NCI-H1092 treated with DMSO at 0.1 percent for 48 hours (cell line): ENCODE data around the gene ACAP1.

Experiments used
- DNase-seq: peaks from one replicate; lab custom pipeline; 2025; lab: John Stamatoyannopoulos, UW

ACAP1 gene

DNA sequence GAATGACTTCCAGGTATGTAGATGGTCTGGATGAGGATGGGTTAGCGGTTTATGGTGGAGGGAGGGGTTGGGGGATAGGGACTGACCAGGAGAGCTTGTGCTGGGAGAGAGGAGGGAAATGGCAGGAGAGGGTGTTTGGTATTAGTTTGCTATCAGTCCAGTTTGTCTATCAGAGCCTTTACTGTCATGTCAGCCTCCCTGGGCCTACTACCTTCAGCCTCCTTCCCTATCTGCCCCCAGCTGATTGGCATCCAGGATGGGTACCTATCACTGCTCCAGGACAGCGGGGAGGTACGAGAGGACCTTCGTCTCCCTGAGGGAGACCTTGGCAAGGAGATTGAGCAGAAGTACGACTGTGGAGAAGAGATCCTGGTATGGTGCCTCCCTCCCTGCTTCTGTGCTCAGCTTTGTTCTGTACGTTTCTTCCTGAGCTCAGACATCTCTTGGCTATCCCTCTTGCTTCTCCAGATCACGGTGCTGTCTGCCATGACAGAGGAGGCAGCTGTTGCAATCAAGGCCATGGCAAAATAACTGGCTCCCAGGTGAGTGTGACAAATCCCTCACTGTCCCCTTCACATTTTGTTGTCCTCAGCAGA, 25.1 kb upstream of the ACAP1 start:
- no peak for DNase-seq

DNA sequence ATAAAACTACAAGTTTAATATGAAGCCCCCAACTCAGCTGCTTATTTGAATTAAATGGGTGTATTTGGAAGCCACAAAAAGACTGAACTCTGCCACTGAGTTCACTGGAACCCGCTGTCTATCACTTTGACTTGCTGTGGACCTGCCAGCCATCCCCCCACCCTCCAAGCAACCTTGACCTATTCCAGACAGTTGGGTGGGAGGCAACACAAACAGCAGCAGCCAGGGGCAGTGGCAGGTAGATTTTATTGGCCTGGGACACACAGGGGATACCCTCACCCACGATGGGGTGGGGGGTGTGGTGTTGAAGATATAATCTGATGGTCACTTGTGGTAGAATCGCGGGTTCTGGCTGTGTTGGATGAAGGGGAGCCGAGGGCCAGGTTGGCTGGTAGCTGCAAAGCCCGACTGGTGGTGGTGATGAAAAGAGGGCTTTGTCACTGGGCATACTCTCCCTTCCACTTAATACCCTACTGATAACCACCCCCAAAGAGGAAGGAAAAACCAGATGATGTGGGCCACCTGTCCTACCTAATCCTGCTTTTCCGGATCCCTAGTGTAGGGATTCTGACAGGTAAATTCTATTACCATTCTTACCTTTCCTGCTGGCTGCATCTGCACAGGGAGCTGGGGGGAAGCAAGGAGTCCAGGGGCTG, 23.8 kb upstream of the ACAP1 start:
- DNase-seq, result no peak

DNA sequence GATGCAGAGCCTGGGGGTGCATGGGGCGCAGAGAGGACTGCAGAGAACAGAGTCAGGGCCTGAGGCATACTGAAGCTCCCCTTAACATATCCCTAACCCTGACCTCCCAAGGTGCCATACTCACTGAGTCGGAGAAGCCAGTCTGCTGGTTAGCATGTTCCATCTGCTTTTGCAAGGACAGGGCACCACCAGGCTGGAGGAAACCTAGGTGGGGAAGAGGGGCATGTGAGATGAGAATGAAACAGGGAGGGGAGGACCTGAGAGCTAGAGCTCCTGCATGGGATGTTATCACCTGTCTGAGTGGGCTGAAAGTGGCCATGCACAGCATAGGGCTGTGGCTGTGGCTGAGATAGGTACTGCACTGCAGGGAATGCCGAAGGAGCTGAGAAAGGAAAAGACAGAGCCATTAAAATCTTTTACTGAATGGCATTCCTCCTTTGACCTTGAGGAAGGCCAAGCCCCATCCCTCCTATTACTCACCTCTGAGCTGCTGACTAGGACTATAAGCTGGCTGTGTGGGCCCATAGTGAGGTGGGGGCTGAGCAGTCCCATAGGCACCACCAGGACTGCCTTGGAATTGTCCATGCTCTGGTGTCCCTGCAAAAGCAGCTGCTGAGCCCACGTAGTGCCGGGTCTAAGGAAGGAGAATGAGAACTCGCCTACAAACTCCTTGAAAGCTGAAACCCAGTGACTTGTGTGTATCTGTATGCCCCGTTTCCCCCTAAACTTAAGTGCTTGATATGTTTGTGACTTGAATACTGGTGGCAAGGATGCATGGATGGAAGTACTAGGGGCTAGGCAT, 23.0 kb upstream of the ACAP1 start:
- DNase-seq, result no peak

DNA sequence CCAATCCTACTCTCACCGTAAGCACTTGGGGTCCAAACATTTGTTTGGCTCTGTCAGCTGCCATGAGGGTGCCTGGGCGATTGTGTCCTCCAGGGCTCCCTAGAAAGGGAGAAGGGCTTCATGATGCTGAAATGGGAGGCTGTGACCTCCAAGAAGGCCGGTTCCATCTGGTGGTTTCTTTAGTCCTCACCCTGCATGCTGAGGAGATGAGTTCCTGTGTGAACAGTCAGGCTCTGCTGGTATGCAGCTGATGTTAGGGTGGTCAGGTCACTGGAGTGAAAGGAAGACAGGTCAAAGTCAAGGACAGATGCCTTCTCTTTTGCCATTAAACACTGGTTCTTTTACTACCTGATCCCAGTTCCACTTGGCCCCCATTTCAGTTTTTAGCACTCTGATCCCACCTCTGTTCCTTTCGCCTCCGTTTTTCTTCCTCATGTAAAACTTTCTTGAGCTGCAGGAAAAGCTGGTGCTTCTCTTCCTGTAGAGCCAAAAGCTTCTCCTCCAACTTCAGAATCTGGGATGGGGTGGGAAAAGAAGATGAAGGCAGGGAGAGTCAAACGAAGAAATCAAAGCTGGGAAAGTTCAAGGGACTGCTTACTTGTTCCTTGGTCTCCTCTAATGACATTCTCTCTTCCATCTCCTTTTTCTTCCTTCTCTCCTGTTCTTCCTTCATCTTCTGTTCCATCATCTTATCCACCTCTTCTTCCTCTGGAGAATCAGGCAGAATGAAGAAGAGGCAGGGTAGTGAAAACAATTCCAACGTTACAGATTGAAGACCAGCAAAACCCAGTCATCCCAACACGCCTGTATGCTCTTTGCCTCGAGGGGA, 22.2 kb upstream of the ACAP1 start:
- no peak for DNase-seq

DNA sequence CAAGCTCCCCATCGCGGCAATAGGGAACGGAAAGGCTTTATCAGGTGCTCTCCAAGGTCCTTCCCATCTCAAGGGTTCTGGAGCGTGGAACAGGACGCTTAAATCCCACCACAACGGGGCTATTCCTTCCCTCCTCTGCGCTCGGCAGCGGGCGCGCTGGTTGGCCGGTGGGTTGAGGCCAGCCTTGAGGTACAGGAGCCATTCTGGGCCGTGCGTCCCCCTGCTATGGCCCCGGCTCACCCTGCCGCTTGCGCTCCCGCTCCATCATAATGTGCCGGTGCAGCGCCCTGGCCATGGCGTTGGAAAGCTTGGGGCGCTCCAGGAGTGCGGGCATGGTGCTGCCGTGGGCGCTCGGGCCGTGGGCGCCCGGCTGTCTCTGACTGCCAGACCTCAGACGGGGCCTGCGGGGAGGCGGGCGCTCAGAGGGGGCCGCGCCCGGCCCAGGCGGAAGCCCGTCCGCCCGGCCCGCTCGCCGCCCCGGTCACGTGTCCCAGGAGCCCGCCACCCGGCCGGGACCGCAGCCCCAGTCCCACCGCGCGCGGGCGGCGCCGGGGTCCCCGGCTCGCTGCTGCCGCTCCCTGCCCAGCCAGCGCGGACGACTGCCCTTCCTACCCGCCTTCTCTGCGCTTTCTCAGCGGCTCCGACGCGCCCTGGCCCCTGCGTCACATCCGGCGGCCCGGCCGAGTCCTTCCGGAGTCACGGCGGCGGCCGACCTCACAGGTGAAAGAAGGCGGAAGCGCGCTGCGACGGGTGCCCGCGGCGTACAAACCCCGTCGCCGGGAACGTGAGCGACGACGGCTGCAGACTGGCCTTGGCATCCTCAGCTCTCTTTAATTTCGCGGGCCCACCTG, 21.4 kb upstream of the ACAP1 start, which contains the start of gene GPS2:
GPS2 (minus strand) TSS at position 642 of the 851 bp plus-strand sequence; CDS start at position 334, 308 bp downstream.
- peak; percentile 71 for DNase-seq

DNA sequence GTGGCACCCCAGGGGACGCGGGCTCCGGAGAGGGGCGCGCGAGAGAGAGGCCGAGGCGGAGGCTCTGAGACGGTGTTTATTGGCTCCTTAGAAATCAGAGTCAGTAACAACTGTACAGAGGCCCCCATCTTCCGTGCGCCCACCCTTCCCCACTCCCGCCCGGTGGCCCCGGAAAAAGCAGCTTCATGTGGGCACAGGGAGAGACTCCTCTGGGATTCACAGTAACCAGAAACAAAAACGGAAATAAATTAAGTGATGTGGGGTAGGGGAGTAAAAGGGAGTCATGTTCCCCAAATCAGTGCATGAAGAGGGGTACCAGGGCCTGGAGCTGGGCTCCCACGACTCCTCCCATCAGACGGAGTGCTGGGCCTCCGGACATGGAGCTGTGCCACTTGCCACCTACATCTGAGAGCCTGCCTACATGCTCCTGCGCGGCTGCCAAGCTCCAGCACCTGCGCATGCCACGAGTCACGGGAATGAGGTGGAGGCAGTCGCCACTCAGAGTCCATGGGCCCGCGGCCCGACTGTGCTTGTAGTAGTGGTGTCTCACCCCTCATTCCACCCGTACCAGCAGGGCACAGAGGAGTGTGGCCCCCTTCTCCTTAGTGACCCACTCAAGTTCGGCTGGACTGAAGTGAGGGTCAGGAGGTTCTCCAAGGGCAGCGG, 20.6 kb upstream of the ACAP1 start:
- DNase-seq, result no peak

DNA sequence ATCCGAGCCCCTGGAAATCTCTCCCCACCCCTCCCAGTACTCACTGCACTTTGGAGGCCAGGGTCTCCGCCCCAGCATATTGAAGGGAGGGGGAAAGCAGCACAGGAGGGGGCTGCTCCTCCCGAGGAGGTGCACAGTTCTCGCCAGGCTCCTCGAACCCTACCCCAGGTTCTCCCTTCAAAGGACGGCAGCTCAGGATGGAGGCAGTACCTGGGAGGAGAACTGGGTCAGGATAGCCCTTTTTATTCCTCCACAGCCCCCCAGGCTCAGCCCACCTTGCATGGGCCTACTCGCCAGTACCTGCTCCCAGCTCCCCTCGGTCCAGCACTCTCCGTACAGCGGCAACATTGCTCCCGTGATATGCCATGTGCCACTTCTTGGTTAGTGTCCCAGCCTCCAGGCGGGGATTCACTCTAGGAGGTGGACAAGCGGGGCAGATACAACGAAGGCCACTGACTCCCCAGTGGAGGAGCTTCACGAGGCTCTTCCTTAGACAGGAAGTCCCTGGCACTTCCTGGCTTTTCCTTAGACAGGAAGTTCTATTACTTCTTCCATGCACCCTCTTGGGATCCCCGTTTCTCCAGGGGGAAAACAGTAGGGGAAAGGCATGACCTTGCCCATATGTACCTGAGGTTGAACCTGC, 19.0 kb upstream of the ACAP1 start:
- DNase-seq, result no peak

DNA sequence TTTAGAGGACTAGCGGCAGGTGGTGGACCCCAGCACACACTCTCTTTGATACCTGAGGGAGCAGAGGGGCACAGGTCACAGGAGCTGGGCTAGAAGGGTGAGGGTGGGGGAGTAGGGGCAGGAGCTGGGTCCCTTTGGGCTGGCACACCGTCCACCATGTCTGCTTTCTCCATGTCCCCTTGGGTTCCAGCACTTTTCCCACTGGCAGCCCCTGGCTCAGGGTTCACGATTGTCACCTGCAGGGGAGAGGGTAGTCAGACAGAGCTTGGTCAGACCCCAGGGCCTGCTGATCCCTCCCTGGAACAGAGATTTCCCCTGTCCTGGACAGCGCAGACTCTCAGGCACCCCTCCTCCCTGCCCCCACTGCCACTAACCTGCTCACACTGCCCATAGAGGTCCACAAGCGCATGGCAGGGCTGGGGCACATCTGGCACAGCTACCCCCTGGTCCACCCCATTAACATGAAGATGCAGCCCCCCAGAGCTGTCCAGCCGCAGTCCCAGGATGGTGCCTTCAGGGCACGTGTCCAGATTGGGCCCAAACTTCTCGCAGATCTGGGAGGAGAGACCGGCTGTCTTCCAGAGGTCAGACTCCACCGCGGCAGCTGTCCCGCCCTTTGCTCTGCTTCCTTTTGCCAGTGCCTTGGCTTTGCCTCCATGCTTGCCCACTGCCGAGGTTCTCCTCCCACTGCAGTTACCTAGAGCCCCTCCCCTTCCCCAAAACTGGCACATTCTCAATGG, 18.0 kb upstream of the ACAP1 start:
- no peak for DNase-seq

DNA sequence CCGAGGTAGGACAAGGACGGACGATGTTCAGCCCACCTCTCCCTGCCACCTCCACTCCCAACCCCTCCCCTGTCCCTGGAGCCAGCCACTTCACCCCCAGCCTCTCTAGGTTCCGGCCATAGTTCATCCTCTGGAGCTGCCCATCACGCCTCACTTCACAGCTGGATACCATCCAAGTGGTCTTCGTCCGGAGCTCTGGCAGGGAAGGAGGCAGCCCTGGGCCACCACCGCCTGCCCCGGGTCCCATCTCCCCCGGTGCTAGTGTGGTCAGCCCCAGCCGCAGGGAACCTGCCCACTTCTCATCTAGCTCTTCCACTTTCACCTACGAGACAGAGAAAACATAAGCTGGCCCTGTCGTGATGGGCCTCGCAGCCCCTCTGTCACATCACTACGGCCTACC, 14.9 kb upstream of the ACAP1 start:
- DNase-seq, result no peak

DNA sequence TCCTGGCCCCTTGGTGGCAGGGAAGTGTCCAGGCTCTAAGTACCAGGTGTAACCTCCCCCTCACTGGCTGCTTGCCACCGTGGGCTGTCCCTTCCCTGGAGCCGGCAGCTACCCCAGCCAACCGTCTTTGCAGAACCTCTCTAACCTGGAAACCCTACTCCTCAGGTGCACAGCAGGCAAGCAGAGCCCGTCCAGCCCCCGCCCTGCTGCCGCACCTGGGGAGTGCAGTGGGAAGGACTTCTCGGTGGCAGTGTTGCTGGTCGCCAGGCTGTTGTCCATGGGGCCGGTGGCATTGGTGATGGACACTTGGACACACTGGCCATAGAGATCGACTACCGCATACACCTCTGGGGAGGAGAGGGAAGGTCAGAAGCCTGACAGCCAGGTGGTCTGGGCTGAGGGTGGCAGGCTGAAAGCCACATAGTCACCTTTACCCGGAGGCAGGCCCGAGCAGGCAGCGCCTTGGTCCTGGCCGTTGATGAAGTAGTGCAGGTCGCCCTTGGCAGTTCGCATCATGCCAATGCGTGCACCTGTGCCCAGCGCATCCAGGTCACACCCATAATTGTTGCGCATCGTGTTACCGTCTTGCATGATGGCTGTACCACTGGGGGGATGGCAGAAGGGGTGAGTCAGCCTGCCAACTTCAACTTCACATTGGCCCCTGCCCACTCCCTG, 13.7 kb upstream of the ACAP1 start:
- DNase-seq, result no peak

DNA sequence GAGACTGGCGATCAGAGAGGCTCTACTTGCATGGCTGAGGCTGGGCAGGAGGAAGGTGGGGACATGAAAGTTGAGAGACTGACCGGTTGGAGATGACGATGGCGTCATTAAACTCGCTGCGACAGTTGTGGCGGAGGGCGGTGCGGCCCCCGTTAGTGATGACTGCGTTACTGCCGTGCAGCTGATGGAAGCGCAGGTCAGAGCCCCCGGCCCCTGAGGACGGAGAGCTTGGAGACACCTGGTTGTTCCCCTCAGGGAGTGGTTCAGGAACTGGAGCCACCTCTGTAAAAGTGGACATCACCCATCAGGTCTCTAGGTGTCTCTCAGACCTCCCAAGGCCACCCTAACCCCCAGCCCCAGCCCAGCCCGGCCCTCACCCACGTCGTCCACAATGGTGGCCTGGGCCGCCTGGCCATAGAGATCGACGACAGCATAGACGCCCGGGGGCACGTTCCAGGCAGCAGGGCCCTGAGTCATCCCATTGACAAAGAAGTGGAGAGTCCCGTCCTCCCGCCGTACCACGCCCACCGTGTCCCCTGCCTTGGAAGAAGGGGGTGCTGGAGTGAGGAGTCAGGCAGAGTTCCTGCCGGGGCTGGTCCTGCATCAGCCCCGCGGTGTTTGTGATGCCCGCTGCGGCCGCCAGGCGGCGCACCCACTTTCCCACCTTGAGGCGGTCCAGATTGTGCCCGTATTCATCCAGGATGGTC, 12.4 kb upstream of the ACAP1 start:
- no peak for DNase-seq

DNA sequence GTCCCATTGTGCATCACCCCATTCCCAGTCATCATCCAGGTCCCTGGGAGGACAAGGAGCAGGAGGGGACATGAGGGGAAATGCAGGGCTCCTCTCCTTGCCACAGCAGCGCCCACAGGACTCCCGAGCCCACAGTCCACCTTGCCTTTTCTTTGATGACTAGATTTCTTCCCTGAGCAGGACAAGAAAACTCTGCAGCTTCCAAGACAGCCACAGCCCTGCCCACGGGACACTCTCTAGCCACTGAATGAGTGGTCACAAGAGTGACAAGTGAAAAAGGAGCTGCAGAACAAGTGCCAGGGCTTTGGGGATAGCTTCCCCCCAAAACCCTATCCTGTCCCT, 11.9 kb upstream of the ACAP1 start:
- DNase-seq, result no peak

DNA sequence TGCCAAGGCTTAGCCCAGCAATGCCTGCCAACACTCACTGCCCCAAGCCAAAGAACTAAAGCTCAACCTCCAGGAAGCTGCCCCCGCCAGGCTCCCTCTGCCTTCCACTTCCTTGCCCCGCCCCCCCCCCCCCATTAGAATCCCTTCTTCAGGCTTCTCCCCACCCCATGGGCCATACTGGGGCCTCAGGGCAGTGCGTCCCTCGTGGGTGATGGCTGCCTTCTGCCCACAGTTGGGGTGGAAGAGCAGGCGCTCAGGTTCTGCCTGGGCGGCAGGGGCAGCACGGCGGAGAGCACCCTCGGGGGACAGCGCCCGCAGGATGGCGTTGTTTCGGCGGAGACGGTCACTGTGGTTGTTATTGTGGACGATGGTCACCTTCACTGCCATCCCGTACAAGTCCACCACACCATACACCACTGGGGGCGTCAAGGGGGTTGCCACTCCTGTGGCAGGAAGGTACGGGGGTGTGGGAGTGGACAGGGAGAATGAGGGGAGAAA, 11.2 kb upstream of the ACAP1 start:
- DNase-seq, result no peak

DNA sequence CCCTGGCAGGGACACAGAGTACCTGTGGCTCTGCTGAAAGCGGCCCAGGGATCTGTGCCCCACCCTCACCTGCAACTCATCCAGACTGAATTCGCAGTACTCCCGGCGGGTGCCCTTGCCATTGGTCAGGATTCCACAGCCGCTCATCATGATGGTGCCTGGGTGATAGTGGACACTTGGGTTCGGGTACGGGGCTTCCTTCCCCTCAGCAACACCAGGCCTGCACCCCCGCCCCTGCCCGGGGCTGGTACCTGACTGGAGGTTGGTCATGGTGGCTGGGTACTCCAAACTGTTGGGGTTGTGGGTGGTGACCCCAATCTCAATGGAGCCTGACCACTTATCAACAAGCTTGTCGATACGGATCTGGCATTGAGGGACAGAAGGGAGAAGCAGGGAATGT, 10.1 kb upstream of the ACAP1 start:
- DNase-seq, result no peak

DNA sequence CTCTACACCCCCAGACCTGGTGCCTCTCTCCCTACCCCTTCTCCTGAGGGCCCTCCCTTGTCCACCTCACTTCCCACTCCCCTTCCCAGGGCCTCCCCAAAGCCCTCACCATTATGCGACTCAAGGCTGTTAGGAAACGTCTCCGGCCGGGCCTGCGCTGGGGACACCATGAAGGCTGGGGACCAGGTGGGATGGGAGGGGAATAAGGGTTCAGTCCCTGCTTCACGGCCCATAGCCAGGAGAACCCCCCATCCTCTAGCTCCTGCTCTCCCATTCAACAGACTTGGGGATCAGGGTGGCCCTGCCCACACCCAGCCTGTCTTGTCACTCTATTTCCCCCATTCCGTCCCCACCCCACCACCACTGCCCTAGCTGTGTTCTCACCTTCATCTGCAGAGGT, 9.3 kb upstream of the ACAP1 start:
- DNase-seq, result no peak

DNA sequence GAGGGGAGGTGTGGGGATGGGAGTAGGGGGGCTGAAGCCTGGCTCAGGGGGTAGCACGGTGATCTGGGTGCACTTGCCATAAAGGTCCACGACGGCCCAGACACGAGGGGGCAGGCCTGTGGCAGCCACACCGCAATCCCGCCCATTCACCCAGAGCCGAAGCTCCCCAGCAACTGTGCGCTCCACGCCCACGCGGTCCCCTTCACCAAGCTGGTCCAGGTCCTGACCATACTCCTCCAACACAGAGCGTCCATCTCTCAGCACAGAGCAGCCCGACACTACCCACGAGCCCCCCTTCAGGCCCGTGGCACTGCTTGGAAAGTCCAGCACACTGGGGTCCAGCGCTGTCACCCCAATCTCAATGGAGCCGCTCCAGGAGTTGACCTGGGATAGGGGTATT, 8.8 kb upstream of the ACAP1 start:
- DNase-seq, result no peak

DNA sequence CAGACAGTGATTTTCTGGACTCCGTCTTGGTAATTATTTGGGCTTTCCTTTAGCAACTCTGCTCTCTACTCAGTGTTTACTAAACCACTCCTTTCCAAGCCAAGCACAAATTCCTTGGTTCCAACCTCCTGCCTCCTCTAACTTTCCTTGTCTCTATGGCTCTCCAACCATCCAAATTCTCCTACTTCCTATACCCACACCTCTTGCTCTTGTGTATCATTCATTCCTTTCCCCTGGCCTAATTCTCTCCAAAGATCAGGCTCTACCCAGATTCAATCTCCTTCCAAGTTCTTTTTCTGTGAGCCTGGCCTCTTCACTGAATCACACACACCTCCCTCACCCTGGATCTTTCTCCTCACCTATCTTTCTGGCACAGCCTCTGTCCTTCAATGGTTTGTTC, 8.3 kb upstream of the ACAP1 start:
- no peak for DNase-seq

DNA sequence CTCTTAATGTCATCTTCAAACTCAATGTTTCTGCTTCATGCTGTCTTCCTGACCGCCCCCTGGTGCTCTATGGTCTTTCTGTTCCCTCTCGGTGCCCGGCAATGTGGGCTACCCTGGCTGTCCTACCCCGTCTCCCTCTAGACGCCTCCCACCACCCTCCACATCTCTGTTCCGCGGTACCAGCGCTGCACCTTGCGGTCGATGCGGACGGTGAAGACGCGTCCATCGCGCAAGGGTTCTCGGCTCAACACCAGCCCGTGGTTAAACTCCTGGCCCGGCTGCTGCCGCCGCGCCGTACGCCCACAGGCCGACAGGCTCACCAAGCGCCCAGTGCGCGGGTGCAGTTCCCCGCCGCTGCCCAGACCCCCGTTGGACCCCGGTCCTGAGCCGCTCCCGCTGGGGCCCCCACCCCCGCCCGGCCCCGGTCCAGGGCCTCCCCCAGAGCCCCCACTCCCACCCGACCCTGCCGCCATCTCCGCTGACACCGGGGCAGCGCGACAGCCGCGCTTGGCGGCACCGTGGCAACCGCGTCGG, 7.4 kb upstream of the ACAP1 start, which contains the start of gene NEURL4:
NEURL4 (minus strand) TSS at position 496 of the 534 bp plus-strand sequence; CDS start at position 473, 23 bp downstream.
- DNase-seq, result peak; percentile 4
